ENCODE measurements around the gene ANKRD44. TPM values are rescaled to one million over a fixed set of nuclear protein-coding genes. Genes with fewer than 3 reads are reported as not detected.

ANKRD44 gene
- total RNA-seq, 1 donor from 2014 or later = 170 TPM

GRCh38 chr2:196980001-196980400 lies 330.6 kb downstream of the ANKRD44 start:
- DNase-seq = no peak

- no peak for DNase-seq
Measured at GRCh38 chr2:196977507-196977906, 333.1 kb downstream of the ANKRD44 start.

- no peak for DNase-seq
Measured at GRCh38 chr2:196974970-196975369, 335.6 kb downstream of the ANKRD44 start.

GRCh38 chr2:196971574-196972279 lies 338.9 kb downstream of the ANKRD44 start:
- DNase-seq = no peak

- DNase-seq = no peak
Measured at GRCh38 chr2:196970099-196970498, 340.5 kb downstream of the ANKRD44 start.

- no peak for DNase-seq
Measured at GRCh38 chr2:196968516-196968915, 342.1 kb downstream of the ANKRD44 start.

GRCh38 chr2:196967775-196968174 lies 342.8 kb downstream of the ANKRD44 start:
- DNase-seq = no peak

- no peak for DNase-seq
Measured at GRCh38 chr2:196967116-196967515, 343.5 kb downstream of the ANKRD44 start.

GRCh38 chr2:196966061-196966460 lies 344.5 kb downstream of the ANKRD44 start:
- no peak for DNase-seq

- no peak for DNase-seq
Measured at GRCh38 chr2:196965651-196966050, 344.9 kb downstream of the ANKRD44 start.

- no peak for DNase-seq
Measured at GRCh38 chr2:196963961-196964360, 346.6 kb downstream of the ANKRD44 start.

GRCh38 chr2:196963043-196963442 lies 347.5 kb downstream of the ANKRD44 start:
- DNase-seq = no peak

GRCh38 chr2:196962325-196962724 lies 348.3 kb downstream of the ANKRD44 start:
- DNase-seq = no peak

GRCh38 chr2:196961889-196962288 lies 348.7 kb downstream of the ANKRD44 start:
- no peak for DNase-seq

- no peak for DNase-seq
Measured at GRCh38 chr2:196959734-196960338, 350.7 kb downstream of the ANKRD44 start.

GRCh38 chr2:196959281-196959680 lies 351.3 kb downstream of the ANKRD44 start:
- DNase-seq = no peak

- DNase-seq = no peak
Measured at GRCh38 chr2:196957881-196958525, 352.6 kb downstream of the ANKRD44 start.

- no peak for DNase-seq
Measured at GRCh38 chr2:196957442-196957841, 353.1 kb downstream of the ANKRD44 start.

- no peak for DNase-seq
Measured at GRCh38 chr2:196956069-196956468, 354.5 kb downstream of the ANKRD44 start.

- no peak for DNase-seq
Measured at GRCh38 chr2:196955036-196955435, 355.5 kb downstream of the ANKRD44 start.

- DNase-seq = no peak
Measured at GRCh38 chr2:196954001-196954400, 356.6 kb downstream of the ANKRD44 start.

- DNase-seq = no peak
Measured at GRCh38 chr2:196952936-196953335, 357.6 kb downstream of the ANKRD44 start.

GRCh38 chr2:196951973-196952372 lies 358.6 kb downstream of the ANKRD44 start:
- DNase-seq = no peak

GRCh38 chr2:196949116-196949515 lies 361.5 kb downstream of the ANKRD44 start:
- DNase-seq = no peak

Measured in occipital lobe (tissue), 2 donors.